GM12892 (cell line): ENCODE data around the gene SERAC1.

ENCODE experiments used
- POLR2A ChIP-seq: IDR thresholded peaks from 2 replicates; pipeline ENCODE4 v1.6.1; 2011; ENCODE audit warnings: low read depth, low read length, control low read depth
- TAF1 ChIP-seq: IDR thresholded peaks from 2 replicates; pipeline ENCODE4 v1.6.1; 2011; ENCODE audit warnings: low read depth, mild to moderate bottlenecking, control low read depth, low read length, borderline replicate concordance

- no peak for TF ChIP-seq TAF1
- no peak for TF ChIP-seq POLR2A
Measured at GRCh38 chr6:158191761-158192160, 23.7 kb upstream of the SERAC1 start.
